OCI-LY1 (cell line): ENCODE data around the gene COL12A1.

Experiments used
- H2AFZ ChIP-seq: fragments of 200-600 bp; sonication (generic), shearing (Covaris generic); 2 replicates; pipeline ENCODE4 v1.6.0; 2014; ENCODE audit warnings: antibody characterized with exemption, mild to moderate bottlenecking, low read length
- H3F3A ChIP-seq: fragments of 200-600 bp; sonication (generic), shearing (Covaris generic); 2 replicates; pipeline ENCODE4 v1.6.0; 2014; ENCODE audit warnings: mild to moderate bottlenecking, antibody characterized with exemption, low read length, moderate library complexity; ENCODE audit not compliant: insufficient read depth
- H3K27ac ChIP-seq: fragments of 200-600 bp; sonication (generic); 2 replicates; pipeline ENCODE4 v1.5.1; 2014; ENCODE audit warnings: low read length, mixed run types, mild to moderate bottlenecking, low read depth; ENCODE audit not compliant: poor library complexity, severe bottlenecking
- H3K27me3 ChIP-seq: fragments of 200-600 bp; sonication (generic); 2 replicates; pipeline ENCODE4 v1.6.0; 2014; ENCODE audit warnings: antibody characterized with exemption, mild to moderate bottlenecking, low read length, moderate library complexity; ENCODE audit not compliant: insufficient read depth
- H3K36me3 ChIP-seq: fragments of 200-600 bp; sonication (generic); 2 replicates; pipeline ENCODE4 v1.6.1; 2014; ENCODE audit warnings: mild to moderate bottlenecking, antibody characterized with exemption, low read length, moderate library complexity, mixed read lengths; ENCODE audit not compliant: insufficient read depth
- H3K4me1 ChIP-seq: fragments of 200-600 bp; sonication (generic); 2 replicates; pipeline ENCODE4 v1.5.1; 2014; ENCODE audit warnings: mild to moderate bottlenecking, low read length, moderate library complexity; ENCODE audit not compliant: insufficient read depth, severe bottlenecking
- H3K4me2 ChIP-seq: fragments of 200-600 bp; sonication (generic), shearing (Covaris generic); 2 replicates; pipeline ENCODE4 v1.6.1; 2014; ENCODE audit warnings: low read length
- H3K4me3 ChIP-seq: fragments of 200-600 bp; sonication (generic); 2 replicates; pipeline ENCODE4 v1.5.1; 2014; ENCODE audit warnings: low read length, low read depth, mild to moderate bottlenecking, mixed read lengths; ENCODE audit not compliant: poor library complexity, severe bottlenecking
- H3K79me2 ChIP-seq: fragments of 200-600 bp; shearing (Covaris generic); 2 replicates; pipeline ENCODE4 v1.6.1; 2016; ENCODE audit warnings: mixed run types, low read length, mixed read lengths; ENCODE audit not compliant: insufficient read depth
- H3K9ac ChIP-seq: fragments of 200-600 bp; sonication (generic), shearing (Covaris generic); 2 replicates; pipeline ENCODE4 v1.6.1; 2014; ENCODE audit warnings: mild to moderate bottlenecking, low read length, mixed read lengths
- H3K9me2 ChIP-seq: fragments of 200-600 bp; sonication (generic), shearing (Covaris generic); 2 replicates; pipeline ENCODE4 v1.6.1; 2014; ENCODE audit warnings: low read depth, mild to moderate bottlenecking, low read length, mixed read lengths
- H3K9me3 ChIP-seq: fragments of 200-600 bp; shearing (Covaris generic); 2 replicates; pipeline ENCODE4 v1.6.1; 2014; ENCODE audit warnings: low read length, mixed read lengths
- H4K20me1 ChIP-seq: fragments of 200-600 bp; sonication (generic), shearing (Covaris generic); 2 replicates; pipeline ENCODE4 v1.6.0; 2016; ENCODE audit warnings: mild to moderate bottlenecking, low read length; ENCODE audit not compliant: insufficient read depth
- CTCF ChIP-seq: fragments of 200-600 bp; sonication (generic), shearing (Covaris generic); IDR thresholded peaks from 2 replicates; pipeline ENCODE4 v1.5.1; 2017; ENCODE audit warnings: mild to moderate bottlenecking, antibody characterized with exemption, low read length, moderate library complexity, mixed read lengths
- EZH2 ChIP-seq: fragments of 200-600 bp; sonication (generic), shearing (Covaris generic); IDR thresholded peaks from 2 replicates; pipeline ENCODE4 v1.8.0; 2017; ENCODE audit warnings: borderline replicate concordance, mixed run types, mild to moderate bottlenecking, antibody characterized with exemption, low read length, moderate library complexity, mixed read lengths

Gene COL12A1

GRCh38 chr6:75171567-75171966, 34.3 kb downstream of the COL12A1 start:
- no peaks in the 10 kb centered on the region for H3K27me3 ChIP-seq
- H3K36me3 ChIP-seq = no peaks in the 10 kb centered on the region
- no peak for TF ChIP-seq CTCF
- no peak for TF ChIP-seq EZH2
- no peaks in the 10 kb centered on the region for H3K79me2 ChIP-seq
- H4K20me1 ChIP-seq = no peaks in the 10 kb centered on the region
- no peak overlapping the region for H3K4me3 ChIP-seq
- no peaks in the 10 kb centered on the region for H3F3A ChIP-seq
- H3K4me1 ChIP-seq = no peaks in the 10 kb centered on the region
- H3K4me2 ChIP-seq = no peak overlapping the region
- no peak overlapping the region for H3K27ac ChIP-seq
- H3K9ac ChIP-seq = no peak overlapping the region
- H3K9me2 ChIP-seq = no peaks in the 10 kb centered on the region
- no peak overlapping the region for H2AFZ ChIP-seq
- no peaks in the 10 kb centered on the region for H3K9me3 ChIP-seq

GRCh38 chr6:75170691-75171560, 34.9 kb downstream of the COL12A1 start:
- Histone ChIP-seq H3K4me3 (no peak overlapping the region), H3K36me3 (no peaks in the 10 kb centered on the region), H2AFZ (no peak overlapping the region), H3K4me2 (no peak overlapping the region), H3K27me3 (no peaks in the 10 kb centered on the region), H3K79me2 (no peaks in the 10 kb centered on the region), H3F3A (no peaks in the 10 kb centered on the region), H4K20me1 (no peaks in the 10 kb centered on the region), H3K9ac (no peak overlapping the region), H3K27ac (no peak overlapping the region), H3K4me1 (no peaks in the 10 kb centered on the region), H3K9me3 (no peaks in the 10 kb centered on the region), H3K9me2 (no peaks in the 10 kb centered on the region)
- TF ChIP-seq EZH2 = no peak
- no peak for TF ChIP-seq CTCF

- Histone ChIP-seq H3K79me2 (no peaks in the 10 kb centered on the region), H3K27ac (no peak overlapping the region), H3K9me2 (no peaks in the 10 kb centered on the region), H3K36me3 (no peaks in the 10 kb centered on the region), H3K9me3 (no peaks in the 10 kb centered on the region), H3K4me1 (no peaks in the 10 kb centered on the region), H3K9ac (no peak overlapping the region), H4K20me1 (no peaks in the 10 kb centered on the region), H3K4me2 (no peak overlapping the region), H3K27me3 (no peaks in the 10 kb centered on the region), H3F3A (no peaks in the 10 kb centered on the region), H2AFZ (no peak overlapping the region), H3K4me3 (no peak overlapping the region)
- TF ChIP-seq CTCF (no peak), EZH2 (no peak)
Observed at GRCh38 chr6:75169689-75170586, 35.9 kb downstream of the COL12A1 start.
